ENCODE results near the gene FKBP2. TPM values are rescaled to one million over a fixed set of nuclear protein-coding genes. Genes with fewer than 3 reads are reported as not detected.
A peak's percentile ranks its signal among the peaks of the same experiment; 100 is the strongest.

The FKBP2 gene
- total and polyA plus RNA-seq, 2 of the 13 experiments (the other 11 are each of a cell fraction or from before 2014, with no cell fraction given): 30.1 to 53.3 TPM

DNA sequence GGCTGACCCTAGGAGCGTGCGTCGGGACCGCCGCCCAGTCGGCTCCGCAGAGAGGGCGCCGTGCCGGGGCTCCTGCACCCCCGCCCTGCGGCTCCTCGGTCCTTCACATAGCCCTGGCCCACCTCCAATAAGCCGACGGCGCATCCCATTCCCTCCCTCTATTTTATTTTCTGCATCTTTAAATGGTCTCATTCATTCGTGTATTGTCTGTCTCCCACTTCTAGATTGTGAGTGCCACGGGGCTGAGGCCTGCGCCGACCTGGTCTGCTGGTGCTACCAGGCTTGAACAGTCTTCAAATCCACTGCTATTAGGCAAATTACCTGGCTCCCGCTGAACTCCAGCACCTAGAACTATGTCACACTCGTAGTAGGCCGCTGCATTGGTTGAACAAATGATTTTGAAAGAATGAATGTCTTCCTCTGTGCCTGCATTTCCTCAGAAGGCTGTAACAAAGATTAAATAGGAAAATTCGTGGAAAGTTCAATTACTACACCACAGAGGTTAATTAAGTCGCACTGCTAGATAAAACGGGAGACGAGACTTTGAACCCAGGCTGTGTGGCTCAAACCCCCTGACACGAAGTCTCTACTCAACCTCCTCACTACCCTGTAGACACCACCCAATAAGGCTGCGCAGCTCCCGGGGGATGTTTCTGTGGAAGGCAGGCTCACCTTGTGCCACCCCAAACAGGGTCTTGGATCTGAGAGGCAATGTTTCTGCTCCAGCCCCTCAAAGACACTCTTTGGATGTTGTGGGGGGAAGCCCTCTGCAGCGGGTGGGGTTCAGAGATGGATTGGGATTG is 7.0 kb downstream of the FKBP2 start (continued):
- 0 out of 2 replicates have a peak, but pooled peaks have one; percentile 26 for TF ChIP-seq ZNF605 (CRISPR knock-in tag; IDR thresholded peaks at IDR 0.05)
- 0 out of 2 replicates have a peak, but pooled peaks have one; percentile 38 for TF ChIP-seq FOXO4 (CRISPR knock-in tag; conservative IDR thresholded peaks at IDR 0.05)
- TF ChIP-seq SATB2 (CRISPR knock-in tag; IDR thresholded peaks at IDR 0.05): 0 out of 2 replicates have a peak, but pooled peaks have one; percentile 43
- no peak for TF ChIP-seq HNRNPUL1 (IDR thresholded peaks at IDR 0.05; ENCODE audit: low read depth, low read length)
- TF ChIP-seq, protein P1, sequence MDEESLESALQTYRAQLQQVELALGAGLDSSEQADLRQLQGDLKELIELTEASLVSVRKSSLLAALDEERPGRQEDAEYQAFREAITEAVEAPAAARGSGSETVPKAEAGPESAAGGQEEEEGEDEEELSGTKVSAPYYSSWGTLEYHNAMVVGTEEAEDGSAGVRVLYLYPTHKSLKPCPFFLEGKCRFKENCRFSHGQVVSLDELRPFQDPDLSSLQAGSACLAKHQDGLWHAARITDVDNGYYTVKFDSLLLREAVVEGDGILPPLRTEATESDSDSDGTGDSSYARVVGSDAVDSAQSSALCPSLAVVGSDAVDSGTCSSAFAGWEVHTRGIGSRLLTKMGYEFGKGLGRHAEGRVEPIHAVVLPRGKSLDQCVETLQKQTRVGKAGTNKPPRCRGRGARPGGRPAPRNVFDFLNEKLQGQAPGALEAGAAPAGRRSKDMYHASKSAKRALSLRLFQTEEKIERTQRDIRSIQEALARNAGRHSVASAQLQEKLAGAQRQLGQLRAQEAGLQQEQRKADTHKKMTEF (CRISPR knock-in tag; IDR thresholded peaks at IDR 0.05): peak; percentile 9; the same call in 1 of the 2 replicates
- no peak for TF ChIP-seq GLMP (CRISPR knock-in tag; IDR thresholded peaks at IDR 0.05; ENCODE audit: borderline replicate concordance)
- 0 out of 2 replicates have a peak, but pooled peaks have one; percentile 16 for TF ChIP-seq HES4 (CRISPR knock-in tag; IDR thresholded peaks at IDR 0.05; ENCODE audit: borderline replicate concordance)
- TF ChIP-seq PCBP1 (IDR thresholded peaks at IDR 0.05; ENCODE audit: borderline replicate concordance, low read depth, low read length): no peak
- TF ChIP-seq GMEB2 (CRISPR knock-in tag; IDR thresholded peaks at IDR 0.05; ENCODE audit: low read depth): no peak
- no peak for TF ChIP-seq NBN (conservative IDR thresholded peaks at IDR 0.05)
- TF ChIP-seq ZNF296 (CRISPR knock-in tag; conservative IDR thresholded peaks at IDR 0.05): no peak
- TF ChIP-seq MAFK (conservative IDR thresholded peaks at IDR 0.05 in 1 of 2, IDR thresholded peaks at IDR 0.05 in 1 of 2; ENCODE audit: low read length in 2 of 2): no peak
- peak; percentile 56; the same call in 1 of the 2 replicates for TF ChIP-seq ZNF24 (IDR thresholded peaks at IDR 0.05)
- no peak for TF ChIP-seq E2F5 (CRISPR knock-in tag; conservative IDR thresholded peaks at IDR 0.05)
- TF ChIP-seq ZNF431 (CRISPR knock-in tag; IDR thresholded peaks at IDR 0.05; ENCODE audit: borderline replicate concordance, low read depth): no peak
- no peak for TF ChIP-seq RNF2 (conservative IDR thresholded peaks at IDR 0.05; ENCODE audit: low read depth)
- 0 out of 2 replicates have a peak, but pooled peaks have one; percentile 41 for TF ChIP-seq E2F2 (CRISPR knock-in tag; IDR thresholded peaks at IDR 0.05; ENCODE audit: borderline replicate concordance)
- 0 out of 2 replicates have a peak, but pooled peaks have one; percentile 11 for TF ChIP-seq MXD1 (CRISPR knock-in tag; IDR thresholded peaks at IDR 0.05)
- no peak for TF ChIP-seq HOXA9 (CRISPR knock-in tag; IDR thresholded peaks at IDR 0.05; ENCODE audit: borderline replicate concordance)

Measured in HepG2 (cell line).